ENCODE data around the gene BAZ1B. TPM values are rescaled to one million over a fixed set of nuclear protein-coding genes. Genes with fewer than 3 reads are reported as not detected.

BAZ1B gene
- total and polyA plus RNA-seq, 4 donors: 8.6 to 31.3 (median 21.5) TPM

GRCh38 chr7:73435471-73436009, 86.6 kb downstream of the BAZ1B start (continued):
- TF ChIP-seq, protein P1, sequence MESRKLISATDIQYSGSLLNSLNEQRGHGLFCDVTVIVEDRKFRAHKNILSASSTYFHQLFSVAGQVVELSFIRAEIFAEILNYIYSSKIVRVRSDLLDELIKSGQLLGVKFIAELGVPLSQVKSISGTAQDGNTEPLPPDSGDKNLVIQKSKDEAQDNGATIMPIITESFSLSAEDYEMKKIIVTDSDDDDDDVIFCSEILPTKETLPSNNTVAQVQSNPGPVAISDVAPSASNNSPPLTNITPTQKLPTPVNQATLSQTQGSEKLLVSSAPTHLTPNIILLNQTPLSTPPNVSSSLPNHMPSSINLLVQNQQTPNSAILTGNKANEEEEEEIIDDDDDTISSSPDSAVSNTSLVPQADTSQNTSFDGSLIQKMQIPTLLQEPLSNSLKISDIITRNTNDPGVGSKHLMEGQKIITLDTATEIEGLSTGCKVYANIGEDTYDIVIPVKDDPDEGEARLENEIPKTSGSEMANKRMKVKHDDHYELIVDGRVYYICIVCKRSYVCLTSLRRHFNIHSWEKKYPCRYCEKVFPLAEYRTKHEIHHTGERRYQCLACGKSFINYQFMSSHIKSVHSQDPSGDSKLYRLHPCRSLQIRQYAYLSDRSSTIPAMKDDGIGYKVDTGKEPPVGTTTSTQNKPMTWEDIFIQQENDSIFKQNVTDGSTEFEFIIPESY (IDR thresholded peaks at IDR 0.05): no peak
- no peak for TF ChIP-seq JUND (IDR thresholded peaks at IDR 0.05)
- no peak for TF ChIP-seq FOXA1 (IDR thresholded peaks at IDR 0.05)
- TF ChIP-seq TAF1 (conservative IDR thresholded peaks at IDR 0.05): no peak
- no peak for TF ChIP-seq RXRA (IDR thresholded peaks at IDR 0.05)
- TF ChIP-seq, protein P2, sequence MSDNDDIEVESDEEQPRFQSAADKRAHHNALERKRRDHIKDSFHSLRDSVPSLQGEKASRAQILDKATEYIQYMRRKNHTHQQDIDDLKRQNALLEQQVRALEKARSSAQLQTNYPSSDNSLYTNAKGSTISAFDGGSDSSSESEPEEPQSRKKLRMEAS (IDR thresholded peaks at IDR 0.05): no peak
- no peak for TF ChIP-seq NR2F2 (IDR thresholded peaks at IDR 0.05)
- TF ChIP-seq, protein P3, sequence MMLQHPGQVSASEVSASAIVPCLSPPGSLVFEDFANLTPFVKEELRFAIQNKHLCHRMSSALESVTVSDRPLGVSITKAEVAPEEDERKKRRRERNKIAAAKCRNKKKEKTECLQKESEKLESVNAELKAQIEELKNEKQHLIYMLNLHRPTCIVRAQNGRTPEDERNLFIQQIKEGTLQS (IDR thresholded peaks at IDR 0.05): no peak
- TF ChIP-seq EGR1 (IDR thresholded peaks at IDR 0.05; ENCODE audit: low read depth in 2 of 2): no peak

DNA sequence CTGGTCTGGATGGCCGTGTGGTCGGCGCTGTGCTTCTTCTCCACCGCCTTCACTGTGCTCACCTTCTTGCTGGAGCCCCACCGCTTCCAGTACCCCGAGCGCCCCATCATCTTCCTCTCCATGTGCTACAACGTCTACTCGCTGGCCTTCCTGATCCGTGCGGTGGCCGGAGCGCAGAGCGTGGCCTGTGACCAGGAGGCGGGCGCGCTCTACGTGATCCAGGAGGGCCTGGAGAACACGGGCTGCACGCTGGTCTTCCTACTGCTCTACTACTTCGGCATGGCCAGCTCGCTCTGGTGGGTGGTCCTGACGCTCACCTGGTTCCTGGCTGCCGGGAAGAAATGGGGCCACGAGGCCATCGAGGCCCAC, 87.4 kb downstream of the BAZ1B start:
- no peak for DNase-seq (ENCODE audit: low spot score)
- Histone ChIP-seq H3K9me3 (ENCODE audit: control insufficient read depth in 4 of 4, low read length in 3 of 4) (peaks cover 0 to 3% (median 0%) of the 10 kb centered on the region in 4 donors), H3K27ac (ENCODE audit: low read depth in 1 of 2, low read length in 2 of 2) (no peak overlapping the region), H3K4me1 (ENCODE audit: control insufficient read depth in 4 of 4, insufficient read depth in 4 of 4, low read length in 3 of 4) (peaks cover 0 to 5% (median under 1%) of the 10 kb centered on the region in 4 donors), H3K4me3 (ENCODE audit: low read depth in 1 of 3, low read length in 3 of 3) (no peak overlapping the region), H3K36me3 (ENCODE audit: control insufficient read depth in 4 of 4, insufficient read depth in 3 of 4, low read depth in 1 of 4, low read length in 3 of 4) (peaks cover 0 to 6% (median 1%) of the 10 kb centered on the region in 4 donors), H3K27me3 (ENCODE audit: control insufficient read depth in 4 of 4, insufficient read depth in 4 of 4, low read length in 3 of 4) (no peaks in the 10 kb centered on the region), H3K9ac (ENCODE audit: low read depth in 1 of 2, low read length in 2 of 2) (no peak overlapping the region)
- 97% methylated on average over 26 of the region's 26 CpGs for WGBS
- TF ChIP-seq SP1 (IDR thresholded peaks at IDR 0.05) (no peak), NR2F2 (IDR thresholded peaks at IDR 0.05) (no peak), FOXA1 (IDR thresholded peaks at IDR 0.05) (no peak), JUND (IDR thresholded peaks at IDR 0.05) (no peak), FOXA2 (IDR thresholded peaks at IDR 0.05) (no peak), GABPA (IDR thresholded peaks at IDR 0.05 in 1 of 2, conservative IDR thresholded peaks at IDR 0.05 in 1 of 2) (no peak), CTCF (IDR thresholded peaks at IDR 0.05; ENCODE audit: low read depth, low read length, missing input control) (no peak)
- TF ChIP-seq, protein P3 (IDR thresholded peaks at IDR 0.05): no peak

GRCh38 chr7:73433924-73434700, 88.0 kb downstream of the BAZ1B start:
- TF ChIP-seq FOXA2 (IDR thresholded peaks at IDR 0.05) (no peak), SP1 (IDR thresholded peaks at IDR 0.05) (no peak), YY1 (IDR thresholded peaks at IDR 0.05) (no peak), JUND (IDR thresholded peaks at IDR 0.05) (no peak), EGR1 (IDR thresholded peaks at IDR 0.05; ENCODE audit: low read depth in 2 of 2) (no peak), CTCF (IDR thresholded peaks at IDR 0.05; ENCODE audit: low read depth, low read length, missing input control) (no peak), NR2F2 (IDR thresholded peaks at IDR 0.05) (no peak), RAD21 (IDR thresholded peaks at IDR 0.05) (no peak), TAF1 (conservative IDR thresholded peaks at IDR 0.05) (no peak), FOXA1 (IDR thresholded peaks at IDR 0.05) (no peak), GABPA (IDR thresholded peaks at IDR 0.05 in 1 of 2, conservative IDR thresholded peaks at IDR 0.05 in 1 of 2) (no peak)
- TF ChIP-seq, protein P3 (IDR thresholded peaks at IDR 0.05): no peak
- TF ChIP-seq, protein P2 (IDR thresholded peaks at IDR 0.05): no peak
- peak overlapping the region in 1 of 3 donors; percentile 49 for H3K4me3 ChIP-seq (ENCODE audit: low read depth in 1 of 3, low read length in 3 of 3)
- H3K36me3 ChIP-seq (ENCODE audit: control insufficient read depth in 4 of 4, insufficient read depth in 3 of 4, low read depth in 1 of 4, low read length in 3 of 4): peaks cover 0 to 3% (median 1%) of the 10 kb centered on the region in 4 donors
- peaks cover 0 to 3% (median 0%) of the 10 kb centered on the region in 4 donors for H3K9me3 ChIP-seq (ENCODE audit: control insufficient read depth in 4 of 4, low read length in 3 of 4)
- 42% methylated on average over 110 of the region's 110 CpGs for WGBS
- no peak overlapping the region for H3K27ac ChIP-seq (ENCODE audit: low read depth in 1 of 2, low read length in 2 of 2)
- no peaks in the 10 kb centered on the region for H3K27me3 ChIP-seq (ENCODE audit: control insufficient read depth in 4 of 4, insufficient read depth in 4 of 4, low read length in 3 of 4)
- DNase-seq (ENCODE audit: low spot score): no peak
- H3K4me1 ChIP-seq (ENCODE audit: control insufficient read depth in 4 of 4, insufficient read depth in 4 of 4, low read length in 3 of 4): peaks cover 0 to 5% (median under 1%) of the 10 kb centered on the region in 4 donors
- no peak overlapping the region for H3K9ac ChIP-seq (ENCODE audit: low read depth in 1 of 2, low read length in 2 of 2)

All from liver (tissue), 9 donors.